ENCODE results near the gene AKAP8. TPM values are rescaled to one million over a fixed set of nuclear protein-coding genes. Genes with fewer than 3 reads are reported as not detected.
A peak's percentile ranks its signal among the peaks of the same experiment; 100 is the strongest.
"Not testable (repeated sequence)": the region's sequence is repeated elsewhere in the genome, so short reads cannot be mapped to it uniquely, and the experiment has no call there.

Gene AKAP8
- total RNA-seq, 1 donor from 2014 or later: 24.7 TPM

- DNase-seq (ENCODE audit: low spot score) (no peak), ATAC-seq (no peak)
Measured at GRCh38 chr19:15404097-15404779, 24.7 kb upstream of the AKAP8 start.

- DNase-seq (ENCODE audit: low spot score) (no peak), ATAC-seq (no peak)
Measured at GRCh38 chr19:15403151-15403531, 23.6 kb upstream of the AKAP8 start.

GRCh38 chr19:15402411-15403150, 23.0 kb upstream of the AKAP8 start:
- no peak for ATAC-seq
- DNase-seq (ENCODE audit: low spot score): no peak

- ATAC-seq (no peak), DNase-seq (ENCODE audit: low spot score) (no peak)
Measured at GRCh38 chr19:15401397-15401710, 21.8 kb upstream of the AKAP8 start.

- no peak for ATAC-seq
- no peak for DNase-seq (ENCODE audit: low spot score)
Measured at GRCh38 chr19:15400521-15401396, 21.2 kb upstream of the AKAP8 start.

- ATAC-seq: no peak
Measured at GRCh38 chr19:15399635-15400034, 20.0 kb upstream of the AKAP8 start.

GRCh38 chr19:15399234-15399515, 19.6 kb upstream of the AKAP8 start:
- DNase-seq (ENCODE audit: low spot score): no peak
- ATAC-seq: no peak

More at GRCh38 chr19:15399635-15400034, 20.0 kb upstream of the AKAP8 start:
- no peak for DNase-seq (ENCODE audit: low spot score)

DNA sequence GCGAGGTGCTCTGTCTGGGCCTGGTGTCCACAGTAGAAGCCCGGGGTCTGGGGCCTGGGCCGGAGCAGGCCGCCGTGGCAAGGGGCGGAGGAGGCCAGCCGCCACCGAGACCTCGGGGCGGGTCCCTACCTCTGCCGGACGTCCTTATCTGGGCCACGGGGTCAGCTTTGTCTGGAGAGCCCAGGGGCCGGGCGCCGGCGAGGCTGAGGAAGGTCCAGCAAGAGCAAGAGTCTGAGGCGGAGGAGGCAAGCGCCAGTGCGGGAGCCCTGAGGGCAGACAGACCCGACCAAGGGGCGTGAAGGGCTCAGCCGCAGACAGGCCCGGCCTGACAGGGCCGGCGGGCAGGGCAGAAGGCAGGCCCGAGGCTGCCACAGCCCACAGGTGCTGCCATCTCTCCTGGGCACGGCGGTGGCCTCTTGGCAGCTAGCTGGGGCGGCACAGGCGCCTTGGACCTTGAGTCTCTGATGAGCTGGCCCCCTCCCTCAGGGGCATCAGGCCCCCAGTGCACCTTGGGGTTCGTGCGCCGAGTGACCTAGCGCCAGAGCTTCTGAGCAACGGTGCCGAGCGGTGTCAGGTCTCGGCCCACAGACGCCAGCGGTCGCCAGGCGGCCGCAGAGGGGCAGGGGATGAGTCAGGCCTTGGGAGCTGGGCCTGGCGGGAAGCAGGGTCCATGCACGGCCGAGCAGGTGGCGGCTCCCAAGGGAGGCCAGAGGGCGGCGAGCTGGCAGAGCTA, 19.1 kb upstream of the AKAP8 start:
- ATAC-seq: peak; percentile 43

DNA sequence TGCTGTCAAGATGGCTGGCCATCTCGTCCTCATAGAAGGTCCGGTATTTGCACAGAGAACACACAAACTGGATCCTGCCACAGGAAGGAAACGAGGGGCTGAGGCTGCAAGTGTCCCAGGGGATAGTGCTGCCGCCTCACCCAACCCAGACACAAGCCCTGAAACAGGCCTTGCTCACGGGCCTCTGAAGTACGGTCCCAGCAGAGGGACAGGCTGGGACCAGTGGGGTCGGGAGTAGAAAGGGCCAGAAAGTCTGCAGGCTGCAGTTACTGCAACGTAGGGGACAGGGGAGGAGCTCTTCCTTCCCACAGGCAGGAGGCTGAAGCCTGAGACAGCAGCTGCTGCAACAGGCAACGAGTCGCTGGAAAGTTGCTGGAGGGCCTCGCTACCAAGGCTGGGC, 18.2 kb upstream of the AKAP8 start:
- ATAC-seq: no peak
- no peak for DNase-seq (ENCODE audit: low spot score)

More for the DNA sequence above, 19.1 kb upstream of the AKAP8 start:
- DNase-seq (ENCODE audit: low spot score): no peak

DNA sequence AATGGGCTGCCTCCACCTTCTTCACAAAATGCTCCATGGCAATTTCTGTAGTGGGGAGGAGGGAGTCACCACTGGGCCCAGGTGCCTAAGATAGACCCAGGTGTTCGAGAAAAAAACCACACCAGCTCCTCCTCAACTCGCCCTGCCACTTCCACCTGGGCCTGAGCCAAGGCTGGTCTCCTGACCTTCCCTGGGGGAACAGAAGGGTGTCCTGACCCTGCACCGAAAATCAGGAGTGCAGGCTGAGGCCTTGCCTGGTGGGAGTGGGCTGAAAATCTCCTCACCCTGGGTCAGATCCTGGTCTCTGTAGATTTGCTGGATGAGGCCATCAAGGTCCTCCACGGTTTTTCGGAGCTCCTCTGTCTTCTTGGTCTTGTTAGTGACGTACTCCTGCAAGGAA, 17.6 kb upstream of the AKAP8 start:
- ATAC-seq (no peak), DNase-seq (ENCODE audit: low spot score) (no peak)

- DNase-seq (ENCODE audit: low spot score): no peak
Measured at GRCh38 chr19:15396436-15396835, 16.8 kb upstream of the AKAP8 start.

DNA sequence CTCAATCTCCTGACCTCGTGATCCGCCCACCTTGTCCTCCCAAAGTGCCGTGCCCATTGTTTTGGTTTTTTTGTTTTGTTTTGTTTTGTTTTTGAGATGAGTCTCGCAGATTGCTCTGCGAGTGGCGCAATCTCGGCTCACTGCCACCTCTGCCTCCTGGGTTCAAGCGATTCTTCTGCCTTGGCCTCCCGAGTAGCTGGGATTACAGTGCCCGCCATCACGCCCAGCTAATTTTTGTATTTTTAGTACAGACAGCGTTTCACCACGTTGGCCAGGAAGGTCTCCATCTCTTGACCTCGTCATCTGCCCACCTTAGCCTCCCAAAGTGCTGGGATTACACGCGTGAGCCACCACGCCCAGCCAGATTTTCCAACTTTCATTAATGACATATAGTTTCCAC, 15.7 kb upstream of the AKAP8 start:
- not testable (repeated sequence) for DNase-seq (ENCODE audit: low spot score); ATAC-seq

More at GRCh38 chr19:15396436-15396835, 16.8 kb upstream of the AKAP8 start:
- no peak for ATAC-seq

DNA sequence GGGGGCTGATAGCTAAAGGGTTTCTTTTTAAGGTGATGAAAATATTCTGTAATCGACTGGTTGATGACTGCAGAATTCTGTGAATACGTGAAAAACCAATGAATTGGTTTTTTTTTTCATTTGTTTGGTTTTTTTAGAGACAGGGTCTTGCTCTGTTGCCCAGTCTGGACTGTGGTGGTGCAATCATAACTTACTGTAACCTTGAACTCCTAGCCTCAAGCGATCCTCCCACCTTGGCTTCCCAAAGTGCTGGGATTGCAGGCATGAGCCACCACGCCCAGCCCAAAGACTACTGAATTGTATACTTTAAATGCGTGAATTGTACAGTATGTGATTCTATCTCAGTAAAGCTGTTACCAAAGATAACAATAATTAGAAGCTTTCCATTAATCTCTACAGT, 14.8 kb upstream of the AKAP8 start:
- ATAC-seq (no peak), DNase-seq (ENCODE audit: low spot score) (no peak)

DNA sequence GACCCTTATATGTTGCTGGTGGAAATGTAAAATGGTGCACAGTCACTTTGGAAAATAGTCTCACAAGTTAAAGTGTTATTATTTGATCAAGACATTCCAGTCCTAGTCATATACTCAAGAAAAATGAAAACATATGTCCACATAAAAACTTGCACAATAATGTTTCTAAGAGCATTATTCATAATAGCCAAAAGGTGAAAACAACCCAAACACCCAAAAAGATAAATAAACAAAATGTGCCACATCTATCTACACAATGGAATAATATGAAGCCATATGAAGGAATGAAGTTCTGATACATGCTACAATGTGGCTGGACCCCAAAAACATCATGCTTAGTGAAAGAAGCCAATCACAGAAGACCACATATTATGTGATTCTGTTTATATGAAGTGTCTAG, 14.4 kb upstream of the AKAP8 start:
- ATAC-seq: no peak
- DNase-seq (ENCODE audit: low spot score): no peak

GRCh38 chr19:15390814-15391213, 11.2 kb upstream of the AKAP8 start:
- ATAC-seq: no peak
- no peak for DNase-seq (ENCODE audit: low spot score)

GRCh38 chr19:15381864-15382263, 2.3 kb upstream of the AKAP8 start:
- no peak for ATAC-seq
- no peak for DNase-seq (ENCODE audit: low spot score)

GRCh38 chr19:15381429-15381828, 1.8 kb upstream of the AKAP8 start:
- no peak for DNase-seq (ENCODE audit: low spot score)
- ATAC-seq: no peak

GRCh38 chr19:15379999-15380647, 536 bp upstream of the AKAP8 start:
- ATAC-seq (peak; percentile 34), DNase-seq (ENCODE audit: low spot score) (peak; percentile 65)

DNA sequence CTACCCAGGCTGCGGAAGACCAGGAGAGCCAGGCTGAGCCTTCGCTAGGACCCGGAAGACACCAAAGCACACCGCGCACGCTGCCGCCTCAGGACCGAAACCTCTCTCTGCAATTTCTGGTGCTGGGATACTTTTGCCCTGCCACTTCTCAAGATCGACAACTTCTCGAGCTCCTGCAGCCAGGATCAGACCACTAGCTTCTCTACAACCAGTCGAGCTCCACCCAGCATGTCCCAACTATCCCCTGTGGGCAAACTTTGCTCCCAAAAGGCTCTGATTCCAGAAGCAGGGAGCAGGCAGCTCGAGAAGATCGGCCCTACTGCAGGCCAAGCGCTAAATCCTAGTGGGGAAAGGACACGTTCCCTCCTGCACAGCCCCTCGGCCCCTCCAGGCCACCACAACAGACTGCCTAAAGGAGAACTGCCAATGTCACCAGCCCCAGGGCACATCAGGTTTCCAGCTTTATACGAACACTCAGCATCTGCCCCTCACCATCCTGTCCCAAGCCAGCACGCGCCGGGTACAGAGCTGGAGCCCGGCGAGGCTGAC, 979 bp downstream of the AKAP8 start:
- DNase-seq (ENCODE audit: low spot score) (no peak), ATAC-seq (peak; percentile 8)

DNA sequence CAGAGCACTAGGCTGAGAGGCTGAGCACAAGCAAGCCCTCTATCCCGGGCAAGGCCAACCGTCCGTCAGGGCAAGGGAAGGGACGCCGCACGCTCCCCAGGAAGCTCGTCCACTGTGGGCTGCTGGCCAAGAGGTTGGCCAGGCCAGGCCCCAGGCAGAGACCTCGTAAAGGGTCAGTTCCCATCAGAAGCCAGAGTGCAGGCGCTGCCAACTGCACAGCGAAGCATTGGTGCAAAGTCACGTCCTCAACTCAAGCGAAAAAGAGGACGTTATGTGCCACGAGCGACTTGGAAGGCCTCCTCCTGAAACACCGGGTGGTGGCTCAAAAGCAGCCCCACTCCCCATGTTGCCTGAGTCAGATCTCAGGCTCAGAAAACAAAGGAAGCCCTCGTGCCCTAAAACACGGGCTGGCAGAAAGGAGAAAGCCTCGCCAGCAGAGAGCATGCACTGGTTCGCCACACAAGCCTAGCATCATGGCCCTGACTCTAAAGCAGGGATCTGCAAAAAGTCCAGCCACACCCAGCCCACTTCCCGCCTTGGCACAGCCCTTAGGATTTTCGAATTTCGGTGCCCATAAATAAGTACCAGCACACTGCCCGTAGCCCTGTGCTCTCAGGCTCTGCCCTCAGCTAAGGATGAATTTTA, 4.7 kb downstream of the AKAP8 start:
- DNase-seq (ENCODE audit: low spot score): peak; percentile 93
- ATAC-seq: peak; percentile 64

Data from left lobe of liver (tissue), 2 donors.